Glutamatergic neuron (in vitro differentiated cells): ENCODE results near the gene NDN. TPM values are rescaled to one million over a fixed set of nuclear protein-coding genes. Genes with fewer than 3 reads are reported as not detected.

ENCODE experiments used
- DNase-seq: peaks from one replicate; pipeline ENCODE4 v3.0.0; 2022
- H3K27ac Mint-ChIP-seq: one replicate; pipeline ENCODE4 v1.8.0; 2020; ENCODE audit warnings: mild to moderate bottlenecking, mixed read lengths, inconsistent platforms; ENCODE audit not compliant: unreplicated experiment
- H3K27me3 Mint-ChIP-seq: one replicate; pipeline ENCODE4 v1.8.0; 2020; ENCODE audit warnings: mild to moderate bottlenecking, moderate library complexity, mixed read lengths, inconsistent platforms; ENCODE audit not compliant: unreplicated experiment
- H3K36me3 Mint-ChIP-seq: one replicate; pipeline ENCODE4 v1.8.0; 2020; ENCODE audit warnings: mild to moderate bottlenecking, mixed read lengths, inconsistent platforms; ENCODE audit not compliant: unreplicated experiment
- H3K4me1 Mint-ChIP-seq: one replicate; pipeline ENCODE4 v1.8.0; 2020; ENCODE audit warnings: mild to moderate bottlenecking, low read depth, mixed read lengths, inconsistent platforms; ENCODE audit not compliant: unreplicated experiment
- H3K4me3 Mint-ChIP-seq: one replicate; pipeline ENCODE4 v1.8.0; 2020; ENCODE audit warnings: mild to moderate bottlenecking, mixed read lengths, inconsistent platforms; ENCODE audit not compliant: unreplicated experiment
- H3K9me3 Mint-ChIP-seq: one replicate; pipeline ENCODE4 v1.8.0; 2020; ENCODE audit warnings: mild to moderate bottlenecking, moderate library complexity, mixed read lengths, inconsistent platforms; ENCODE audit not compliant: unreplicated experiment
- CTCF ChIP-seq: fragments of 200-600 bp; sonication (generic); IDR thresholded peaks from one replicate; pipeline ENCODE4 v1.5.0; 2021; ENCODE audit not compliant: partially characterized antibody, unreplicated experiment
- total RNA-seq: library from RNA; stranded (reverse); fragmentation: NEBNext Ultra II Directional; extraction: Animal tissue kit (Norgen Biotek cat#: 25700); gene quantifications from one replicate; pipeline ENCODE4 v1.2.1, GENCODE V29; 2021; ENCODE audit not compliant: unreplicated experiment

NDN gene
- total RNA-seq, 1 donor from 2014 or later = 115 TPM

- DNase-seq = no peak
- Mint-ChIP-seq H3K4me1 (no peaks in the 10 kb centered on the region), H3K36me3 (no peaks in the 10 kb centered on the region), H3K27ac (no peak overlapping the region), H3K4me3 (no peak overlapping the region), H3K9me3 (no peaks in the 10 kb centered on the region), H3K27me3 (no peaks in the 10 kb centered on the region)
- no peak for TF ChIP-seq CTCF
Observed at GRCh38 chr15:23671481-23671880, 15.6 kb downstream of the NDN start.

- Mint-ChIP-seq H3K9me3 (no peaks in the 10 kb centered on the region), H3K4me1 (no peaks in the 10 kb centered on the region), H3K27me3 (no peaks in the 10 kb centered on the region), H3K4me3 (no peak overlapping the region), H3K27ac (no peak overlapping the region), H3K36me3 (no peaks in the 10 kb centered on the region)
- no peak for DNase-seq
- TF ChIP-seq CTCF = no peak
Observed at GRCh38 chr15:23670970-23671369, 16.1 kb downstream of the NDN start.

- H3K9me3 Mint-ChIP-seq = no peaks in the 10 kb centered on the region
- H3K36me3 Mint-ChIP-seq = no peaks in the 10 kb centered on the region
- no peak overlapping the region for H3K27ac Mint-ChIP-seq
- no peaks in the 10 kb centered on the region for H3K4me1 Mint-ChIP-seq
- no peaks in the 10 kb centered on the region for H3K27me3 Mint-ChIP-seq
- DNase-seq = no peak
- H3K4me3 Mint-ChIP-seq = no peak overlapping the region
- TF ChIP-seq CTCF = no peak
Observed at GRCh38 chr15:23663232-23663631, 23.9 kb downstream of the NDN start.

- Mint-ChIP-seq H3K27ac (no peak overlapping the region), H3K9me3 (peaks cover 10% of the 10 kb centered on the region), H3K27me3 (peaks cover 9% of the 10 kb centered on the region), H3K4me1 (peaks cover 14% of the 10 kb centered on the region), H3K36me3 (no peaks in the 10 kb centered on the region), H3K4me3 (peak overlapping the region; percentile 94)
- peak; percentile 93 for TF ChIP-seq CTCF
- peak; percentile 84 for DNase-seq
Observed at GRCh38 chr15:23648920-23649515, 38.1 kb downstream of the NDN start.

GRCh38 chr15:23647421-23648370 lies 39.4 kb downstream of the NDN start, which contains the start of gene MAGEL2:
MAGEL2 (minus strand) TSS chr15:23647867; CDS start chr15:23647742, 125 bp downstream.
- peaks cover 10% of the 10 kb centered on the region for H3K9me3 Mint-ChIP-seq
- no peaks in the 10 kb centered on the region for H3K36me3 Mint-ChIP-seq
- peaks cover 24% of the 10 kb centered on the region for H3K4me1 Mint-ChIP-seq
- no peak for TF ChIP-seq CTCF
- H3K4me3 Mint-ChIP-seq = peak within 1 kb of the TSS; percentile 94
- peak within 1 kb of the TSS; percentile 95 for H3K27ac Mint-ChIP-seq
- peaks cover 11% of the 10 kb centered on the region for H3K27me3 Mint-ChIP-seq
- peak; percentile 82 for DNase-seq
